GM20000 (cell line): ENCODE results near the gene KLHDC7B.

Experiments used
- DNase-seq: peaks from one replicate; pipeline ENCODE4 v3.0.0; 2012; ENCODE audit warnings: low spot score
- CTCF ChIP-seq: IDR thresholded peaks from 2 replicates; pipeline ENCODE4 v1.5.1; 2012; ENCODE audit warnings: mild to moderate bottlenecking, control low read depth; ENCODE audit errors: extremely low read depth, missing control alignments

The KLHDC7B gene

GRCh38 chr22:50599816-50600455 lies 54.2 kb downstream of the KLHDC7B start:
- peak; percentile 92 for DNase-seq

GRCh38 chr22:50600538-50600937 lies 54.8 kb downstream of the KLHDC7B start, which contains the start of gene MAPK8IP2:
Gene MAPK8IP2, plus strand, starts transcription at chr22:50600793. Its CDS starts 26 bp downstream, at chr22:50600819.
- peak; percentile 77 for DNase-seq

More at GRCh38 chr22:50599816-50600455, 54.2 kb downstream of the KLHDC7B start:
- no peak for TF ChIP-seq CTCF

More at GRCh38 chr22:50600538-50600937, 54.8 kb downstream of the KLHDC7B start, which contains the start of gene MAPK8IP2:
- TF ChIP-seq CTCF, result no peak
